ENCODE results near the gene NUDT22.

GRCh38 chr11:64275841-64276240 is 49.8 kb downstream of the NUDT22 start:
- no peak for TF ChIP-seq CTCF (IDR thresholded peaks at IDR 0.05; ENCODE audit: low read depth, low read length)
- TF ChIP-seq EZH2phosphoT487 (IDR thresholded peaks at IDR 0.05; ENCODE audit: low read depth): no peak

Data from OCI-LY3 (cell line).